GM23338 (cell line): ENCODE measurements around the gene RGS17. TPM values are rescaled to one million over a fixed set of nuclear protein-coding genes. Genes with fewer than 3 reads are reported as not detected.

Source experiments
- ATAC-seq: fragments of 200-7000 bp; cut with Tn5 transposase; 3 replicates; pipeline ENCODE4 v1.9.1; 2020
- DNase-seq: peaks from one replicate; pipeline ENCODE4 v3.0.0-alpha.2; 2015; ENCODE audit warnings: low spot score
- H2AFZ ChIP-seq: fragments of 200-600 bp; sonication (generic); 2 replicates; pipeline ENCODE4 v1.8.0; 2016; ENCODE audit warnings: antibody characterized with exemption, mild to moderate bottlenecking, moderate library complexity
- H3F3A ChIP-seq: fragments of 200-600 bp; sonication (generic); replicated peaks from 2 replicates; pipeline ENCODE4 v1.8.0; 2017; ENCODE audit warnings: antibody characterized with exemption, mixed run types, low read depth
- H3K27ac ChIP-seq: fragments of 200-600 bp; sonication (generic); 2 replicates; pipeline ENCODE4 v1.6.1; 2016; ENCODE audit warnings: low read depth
- H3K27me3 ChIP-seq: fragments of 200-600 bp; sonication (generic); 2 replicates; pipeline ENCODE4 v1.8.0; 2016; ENCODE audit warnings: mild to moderate bottlenecking, mixed run types, moderate library complexity; ENCODE audit not compliant: insufficient read depth
- H3K36me3 ChIP-seq: fragments of 200-600 bp; sonication (generic); 2 replicates; pipeline ENCODE4 v1.8.0; 2016; ENCODE audit warnings: mild to moderate bottlenecking; ENCODE audit not compliant: insufficient read depth
- H3K4me1 ChIP-seq: fragments of 200-600 bp; sonication (generic); 2 replicates; pipeline ENCODE4 v1.8.0; 2016; ENCODE audit warnings: mild to moderate bottlenecking, moderate library complexity; ENCODE audit not compliant: insufficient read depth
- H3K4me2 ChIP-seq: fragments of 200-600 bp; sonication (generic); 2 replicates; pipeline ENCODE4 v1.7.1; 2017; ENCODE audit warnings: mixed run types
- H3K4me3 ChIP-seq: fragments of 200-600 bp; sonication (generic); 2 replicates; pipeline ENCODE4 v1.6.1; 2016; ENCODE audit warnings: mixed run types
- H3K79me2 ChIP-seq: fragments of 200-600 bp; sonication (generic); replicated peaks from 2 replicates; pipeline ENCODE4 v1.8.0; 2017; ENCODE audit warnings: mild to moderate bottlenecking; ENCODE audit not compliant: insufficient read depth
- H3K9me2 ChIP-seq: fragments of 200-600 bp; sonication (generic); 2 replicates; pipeline ENCODE4 v1.8.0; 2017; ENCODE audit not compliant: insufficient read depth
- H4K20me1 ChIP-seq: fragments of 200-600 bp; sonication (generic); replicated peaks from 2 replicates; pipeline ENCODE4 v1.8.0; 2017; ENCODE audit warnings: mild to moderate bottlenecking; ENCODE audit not compliant: insufficient read depth
- H3K27ac Mint-ChIP-seq: 2 replicates; pipeline ENCODE4 v1.8.0; 2020; ENCODE audit warnings: inconsistent platforms, mild to moderate bottlenecking, moderate library complexity, mixed read lengths
- H3K27me3 Mint-ChIP-seq: 3 replicates; pipeline ENCODE4 v1.8.0; 2022; ENCODE audit warnings: low read depth, mild to moderate bottlenecking, moderate library complexity, mixed read lengths, inconsistent platforms; ENCODE audit not compliant: insufficient read depth, poor library complexity
- H3K36me3 Mint-ChIP-seq: 3 replicates; pipeline ENCODE4 v1.8.0; 2021; ENCODE audit warnings: low read depth, mild to moderate bottlenecking, inconsistent platforms, moderate library complexity, mixed read lengths
- H3K4me1 Mint-ChIP-seq: 3 replicates; pipeline ENCODE4 v1.8.0; 2020; ENCODE audit warnings: mild to moderate bottlenecking, inconsistent platforms, mixed read lengths
- H3K4me3 Mint-ChIP-seq: 3 replicates; pipeline ENCODE4 v1.8.0; 2021; ENCODE audit warnings: moderate library complexity, mild to moderate bottlenecking, inconsistent platforms, mixed read lengths
- H3K9me3 Mint-ChIP-seq: 3 replicates; pipeline ENCODE4 v1.8.0; 2020; ENCODE audit warnings: moderate library complexity, mild to moderate bottlenecking, inconsistent platforms, mixed read lengths
- CREB1 ChIP-seq: fragments of 250-450 bp; sonication (Bioruptor Pico); IDR thresholded peaks from 2 replicates; pipeline ENCODE4 v1.5.0; 2020; ENCODE audit warnings: low read depth, mild to moderate bottlenecking, moderate library complexity
- EZH2 ChIP-seq: fragments of 200-600 bp; sonication (generic); IDR thresholded peaks from one replicate; pipeline ENCODE4 v1.8.0; 2017; ENCODE audit warnings: antibody characterized with exemption, mild to moderate bottlenecking, low read depth; ENCODE audit not compliant: unreplicated experiment
- EZH2phosphoT487 ChIP-seq: fragments of 200-600 bp; sonication (generic); IDR thresholded peaks from one replicate; pipeline ENCODE4 v1.8.1; 2018; ENCODE audit warnings: antibody characterized with exemption; ENCODE audit not compliant: unreplicated experiment
- JUNB ChIP-seq: IDR thresholded peaks from one replicate; pipeline ENCODE4 v1.6.1; 2016; ENCODE audit warnings: antibody characterized with exemption; ENCODE audit not compliant: unreplicated experiment
- NANOG ChIP-seq: IDR thresholded peaks from 2 replicates; pipeline ENCODE4 v1.6.1; 2016; ENCODE audit warnings: antibody characterized with exemption, borderline replicate concordance
- POLR2AphosphoS5 ChIP-seq: IDR thresholded peaks from 2 replicates; pipeline ENCODE4 v1.6.1; 2016; ENCODE audit warnings: antibody characterized with exemption, low read depth
- STAT1 ChIP-seq: IDR thresholded peaks from one replicate; pipeline ENCODE4 v1.6.1; 2016; ENCODE audit warnings: antibody characterized with exemption; ENCODE audit not compliant: unreplicated experiment
- ZNF114 ChIP-seq: fragments of 250-450 bp; sonication (Bioruptor Pico); IDR thresholded peaks from 2 replicates; pipeline ENCODE4 v1.5.0; 2020; ENCODE audit warnings: mild to moderate bottlenecking, moderate library complexity
- ZNF331 ChIP-seq: fragments of 250-450 bp; sonication (Bioruptor Pico); IDR thresholded peaks from 2 replicates; pipeline ENCODE4 v1.5.0; 2020; ENCODE audit warnings: low read depth, mild to moderate bottlenecking, moderate library complexity
- ZNF462 ChIP-seq: fragments of 250-450 bp; sonication (Bioruptor Pico); IDR thresholded peaks from 2 replicates; pipeline ENCODE4 v1.5.0; 2020; ENCODE audit warnings: mild to moderate bottlenecking, moderate library complexity
- polyA plus RNA-seq: library from polyadenylated mRNA; unstranded; fragments of >200 nt; fragmentation: Nextera tagmentation; extraction: Ambion mirVana; gene quantifications from 2 replicates; pipeline ENCODE4 v1.2.1, GENCODE V29; 2016
- total RNA-seq: library from RNA; depleted of rRNA; stranded (reverse); fragments of >200 nt; shearing (Covaris generic); gene quantifications from 2 replicates; pipeline ENCODE4 v1.2.3, GENCODE V29; 2014
- TF ChIP-seq, protein P1 (sequence below): IDR thresholded peaks from one replicate; pipeline ENCODE4 v1.6.1; 2018; ENCODE audit warnings: antibody characterized with exemption; ENCODE audit not compliant: unreplicated experiment
- TF ChIP-seq, protein P2 (sequence below), 2 experiments: fragments of 200-600 bp in 1 of 2; sonication (generic) in 1 of 2; conservative IDR thresholded peaks; 2 replicates each; pipeline versions ENCODE4 v1.5.1 to v1.6.1; 2016 to 2017; ENCODE audit warnings: antibody characterized with exemption in 2 of 2, low read depth in 2 of 2, mild to moderate bottlenecking in 2 of 2, moderate library complexity in 1 of 2
- TF ChIP-seq, protein P3 (sequence below): IDR thresholded peaks from 2 replicates; pipeline ENCODE4 v1.6.1; 2016; ENCODE audit warnings: antibody characterized with exemption

The RGS17 gene
- total and polyA plus RNA-seq, 2 experiments from 2014 or later = 12.1 to 12.3 TPM

- DNase-seq (no peak), ATAC-seq (no peak)
- Histone ChIP-seq H3K4me1 (peaks cover 24% of the 10 kb centered on the region), H3K27me3 (no peaks in the 10 kb centered on the region), H3K4me3 (no peak overlapping the region), H3K27ac (no peak overlapping the region), H4K20me1 (no peaks in the 10 kb centered on the region), H3K4me2 (no peak overlapping the region), H3K9me2 (no peaks in the 10 kb centered on the region), H3K36me3 (no peaks in the 10 kb centered on the region), H2AFZ (no peak overlapping the region), H3K79me2 (no peaks in the 10 kb centered on the region), H3F3A (no peaks in the 10 kb centered on the region)
- TF ChIP-seq CREB1 (no peak), NANOG (no peak), EZH2phosphoT487 (no peak), EZH2 (no peak), JUNB (no peak), ZNF462 (CRISPR knock-in tag) (no peak), ZNF114 (no peak), ZNF331 (no peak), STAT1 (no peak), POLR2AphosphoS5 (no peak)
- TF ChIP-seq, protein P1, sequence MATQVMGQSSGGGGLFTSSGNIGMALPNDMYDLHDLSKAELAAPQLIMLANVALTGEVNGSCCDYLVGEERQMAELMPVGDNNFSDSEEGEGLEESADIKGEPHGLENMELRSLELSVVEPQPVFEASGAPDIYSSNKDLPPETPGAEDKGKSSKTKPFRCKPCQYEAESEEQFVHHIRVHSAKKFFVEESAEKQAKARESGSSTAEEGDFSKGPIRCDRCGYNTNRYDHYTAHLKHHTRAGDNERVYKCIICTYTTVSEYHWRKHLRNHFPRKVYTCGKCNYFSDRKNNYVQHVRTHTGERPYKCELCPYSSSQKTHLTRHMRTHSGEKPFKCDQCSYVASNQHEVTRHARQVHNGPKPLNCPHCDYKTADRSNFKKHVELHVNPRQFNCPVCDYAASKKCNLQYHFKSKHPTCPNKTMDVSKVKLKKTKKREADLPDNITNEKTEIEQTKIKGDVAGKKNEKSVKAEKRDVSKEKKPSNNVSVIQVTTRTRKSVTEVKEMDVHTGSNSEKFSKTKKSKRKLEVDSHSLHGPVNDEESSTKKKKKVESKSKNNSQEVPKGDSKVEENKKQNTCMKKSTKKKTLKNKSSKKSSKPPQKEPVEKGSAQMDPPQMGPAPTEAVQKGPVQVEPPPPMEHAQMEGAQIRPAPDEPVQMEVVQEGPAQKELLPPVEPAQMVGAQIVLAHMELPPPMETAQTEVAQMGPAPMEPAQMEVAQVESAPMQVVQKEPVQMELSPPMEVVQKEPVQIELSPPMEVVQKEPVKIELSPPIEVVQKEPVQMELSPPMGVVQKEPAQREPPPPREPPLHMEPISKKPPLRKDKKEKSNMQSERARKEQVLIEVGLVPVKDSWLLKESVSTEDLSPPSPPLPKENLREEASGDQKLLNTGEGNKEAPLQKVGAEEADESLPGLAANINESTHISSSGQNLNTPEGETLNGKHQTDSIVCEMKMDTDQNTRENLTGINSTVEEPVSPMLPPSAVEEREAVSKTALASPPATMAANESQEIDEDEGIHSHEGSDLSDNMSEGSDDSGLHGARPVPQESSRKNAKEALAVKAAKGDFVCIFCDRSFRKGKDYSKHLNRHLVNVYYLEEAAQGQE = no peak
- TF ChIP-seq, protein P2, sequence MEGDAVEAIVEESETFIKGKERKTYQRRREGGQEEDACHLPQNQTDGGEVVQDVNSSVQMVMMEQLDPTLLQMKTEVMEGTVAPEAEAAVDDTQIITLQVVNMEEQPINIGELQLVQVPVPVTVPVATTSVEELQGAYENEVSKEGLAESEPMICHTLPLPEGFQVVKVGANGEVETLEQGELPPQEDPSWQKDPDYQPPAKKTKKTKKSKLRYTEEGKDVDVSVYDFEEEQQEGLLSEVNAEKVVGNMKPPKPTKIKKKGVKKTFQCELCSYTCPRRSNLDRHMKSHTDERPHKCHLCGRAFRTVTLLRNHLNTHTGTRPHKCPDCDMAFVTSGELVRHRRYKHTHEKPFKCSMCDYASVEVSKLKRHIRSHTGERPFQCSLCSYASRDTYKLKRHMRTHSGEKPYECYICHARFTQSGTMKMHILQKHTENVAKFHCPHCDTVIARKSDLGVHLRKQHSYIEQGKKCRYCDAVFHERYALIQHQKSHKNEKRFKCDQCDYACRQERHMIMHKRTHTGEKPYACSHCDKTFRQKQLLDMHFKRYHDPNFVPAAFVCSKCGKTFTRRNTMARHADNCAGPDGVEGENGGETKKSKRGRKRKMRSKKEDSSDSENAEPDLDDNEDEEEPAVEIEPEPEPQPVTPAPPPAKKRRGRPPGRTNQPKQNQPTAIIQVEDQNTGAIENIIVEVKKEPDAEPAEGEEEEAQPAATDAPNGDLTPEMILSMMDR (conservative IDR thresholded peaks at IDR 0.05; ENCODE audit: low read depth in 2 of 2) = no peak
- TF ChIP-seq, protein P3, sequence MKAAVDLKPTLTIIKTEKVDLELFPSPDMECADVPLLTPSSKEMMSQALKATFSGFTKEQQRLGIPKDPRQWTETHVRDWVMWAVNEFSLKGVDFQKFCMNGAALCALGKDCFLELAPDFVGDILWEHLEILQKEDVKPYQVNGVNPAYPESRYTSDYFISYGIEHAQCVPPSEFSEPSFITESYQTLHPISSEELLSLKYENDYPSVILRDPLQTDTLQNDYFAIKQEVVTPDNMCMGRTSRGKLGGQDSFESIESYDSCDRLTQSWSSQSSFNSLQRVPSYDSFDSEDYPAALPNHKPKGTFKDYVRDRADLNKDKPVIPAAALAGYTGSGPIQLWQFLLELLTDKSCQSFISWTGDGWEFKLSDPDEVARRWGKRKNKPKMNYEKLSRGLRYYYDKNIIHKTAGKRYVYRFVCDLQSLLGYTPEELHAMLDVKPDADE = no peak
- no peak overlapping the region for H3K27ac Mint-ChIP-seq
- H3K27me3 Mint-ChIP-seq = peaks cover 4% of the 10 kb centered on the region
- H3K36me3 Mint-ChIP-seq = no peaks in the 10 kb centered on the region
- H3K4me1 Mint-ChIP-seq = peaks cover 16% of the 10 kb centered on the region
- no peak overlapping the region for H3K4me3 Mint-ChIP-seq
- no peaks in the 10 kb centered on the region for H3K9me3 Mint-ChIP-seq
These were observed 103.6 kb downstream of the RGS17 start for GRCh38 chr6:153027480-153027879.
